ENCODE results near the gene VSNL1.
"Not testable (repeated sequence)": the region's sequence is repeated elsewhere in the genome, so short reads cannot be mapped to it uniquely, and the experiment has no call there.

Gene VSNL1

GRCh38 chr2:17547737-17548136 lies 7.2 kb downstream of the VSNL1 start:
- Histone ChIP-seq H3K4me3 (replicated peaks; ENCODE audit: low read depth, low read length) (no peak overlapping the region), H3K36me3 (ENCODE audit: control insufficient read depth, insufficient read depth, low read length) (no peaks in the 10 kb centered on the region), H3K27me3 (replicated peaks; ENCODE audit: control insufficient read depth, insufficient read depth, low read length) (no peaks in the 10 kb centered on the region)
- TF ChIP-seq CTCF (IDR thresholded peaks at IDR 0.05; ENCODE audit: insufficient read depth, low read length, poor library complexity, severe bottlenecking), result no peak
- DNase-seq (ENCODE audit: extremely low read depth, insufficient read length), result no peak

- DNase-seq (ENCODE audit: extremely low read depth, insufficient read length), result no peak
- Histone ChIP-seq H3K4me3 (replicated peaks; ENCODE audit: low read depth, low read length) (no peak overlapping the region), H3K27me3 (replicated peaks; ENCODE audit: control insufficient read depth, insufficient read depth, low read length) (no peaks in the 10 kb centered on the region), H3K36me3 (ENCODE audit: control insufficient read depth, insufficient read depth, low read length) (no peaks in the 10 kb centered on the region)
- TF ChIP-seq CTCF (IDR thresholded peaks at IDR 0.05; ENCODE audit: insufficient read depth, low read length, poor library complexity, severe bottlenecking), result no peak
These were observed 10.4 kb downstream of the VSNL1 start for GRCh38 chr2:17550907-17551306.

- Histone ChIP-seq H3K36me3 (ENCODE audit: control insufficient read depth, insufficient read depth, low read length) (no peaks in the 10 kb centered on the region), H3K4me3 (replicated peaks; ENCODE audit: low read depth, low read length) (no peak overlapping the region), H3K27me3 (replicated peaks; ENCODE audit: control insufficient read depth, insufficient read depth, low read length) (no peaks in the 10 kb centered on the region)
- no peak for TF ChIP-seq CTCF (IDR thresholded peaks at IDR 0.05; ENCODE audit: insufficient read depth, low read length, poor library complexity, severe bottlenecking)
- DNase-seq (ENCODE audit: extremely low read depth, insufficient read length), result no peak
These were observed 14.7 kb downstream of the VSNL1 start for GRCh38 chr2:17555150-17555549.

GRCh38 chr2:17557596-17557995 lies 17.1 kb downstream of the VSNL1 start:
- Histone ChIP-seq H3K36me3 (ENCODE audit: control insufficient read depth, insufficient read depth, low read length) (no peaks in the 10 kb centered on the region), H3K4me3 (replicated peaks; ENCODE audit: low read depth, low read length) (no peak overlapping the region), H3K27me3 (replicated peaks; ENCODE audit: control insufficient read depth, insufficient read depth, low read length) (no peaks in the 10 kb centered on the region)
- TF ChIP-seq CTCF (IDR thresholded peaks at IDR 0.05; ENCODE audit: insufficient read depth, low read length, poor library complexity, severe bottlenecking), result no peak
- no peak for DNase-seq (ENCODE audit: extremely low read depth, insufficient read length)

GRCh38 chr2:17558053-17558452 lies 17.6 kb downstream of the VSNL1 start:
- no peak overlapping the region for H3K4me3 ChIP-seq (replicated peaks; ENCODE audit: low read depth, low read length)
- no peak for TF ChIP-seq CTCF (IDR thresholded peaks at IDR 0.05; ENCODE audit: insufficient read depth, low read length, poor library complexity, severe bottlenecking)
- no peak for DNase-seq (ENCODE audit: extremely low read depth, insufficient read length)
- H3K36me3 ChIP-seq (ENCODE audit: control insufficient read depth, insufficient read depth, low read length), result no peaks in the 10 kb centered on the region
- H3K27me3 ChIP-seq (replicated peaks; ENCODE audit: control insufficient read depth, insufficient read depth, low read length), result no peaks in the 10 kb centered on the region

GRCh38 chr2:17558878-17559277 lies 18.4 kb downstream of the VSNL1 start:
- no peak for TF ChIP-seq CTCF (IDR thresholded peaks at IDR 0.05; ENCODE audit: insufficient read depth, low read length, poor library complexity, severe bottlenecking)
- no peaks in the 10 kb centered on the region for H3K36me3 ChIP-seq (ENCODE audit: control insufficient read depth, insufficient read depth, low read length)
- DNase-seq (ENCODE audit: extremely low read depth, insufficient read length), result no peak
- H3K4me3 ChIP-seq (replicated peaks; ENCODE audit: low read depth, low read length), result no peak overlapping the region
- H3K27me3 ChIP-seq (replicated peaks; ENCODE audit: control insufficient read depth, insufficient read depth, low read length), result no peaks in the 10 kb centered on the region

- not testable (repeated sequence) for H3K27me3 ChIP-seq (replicated peaks; ENCODE audit: control insufficient read depth, insufficient read depth, low read length); H3K36me3 ChIP-seq (ENCODE audit: control insufficient read depth, insufficient read depth, low read length); H3K4me3 ChIP-seq (replicated peaks; ENCODE audit: low read depth, low read length); DNase-seq (ENCODE audit: extremely low read depth, insufficient read length)
These were observed 25.2 kb downstream of the VSNL1 start for GRCh38 chr2:17565726-17566125.
